D721Med (cell line): ENCODE data around the gene TMEM132A.

Source experiments
- DNase-seq: peaks from one replicate; pipeline ENCODE4 v3.0.0; 2011; ENCODE audit warnings: low spot score; ENCODE audit not compliant: insufficient read length
- FAIRE-seq: peaks from 2 replicates; lab custom pipeline; 2011; peaks lifted over from hg19 to GRCh38; lab: Jason Lieb, UNC
- TF ChIP-seq, protein P1 (sequence below): IDR thresholded peaks from 2 replicates; pipeline ENCODE4 v1.5.1; 2012; ENCODE audit warnings: mild to moderate bottlenecking, control low read depth; ENCODE audit not compliant: insufficient read depth; ENCODE audit errors: missing control alignments

Gene TMEM132A

DNA sequence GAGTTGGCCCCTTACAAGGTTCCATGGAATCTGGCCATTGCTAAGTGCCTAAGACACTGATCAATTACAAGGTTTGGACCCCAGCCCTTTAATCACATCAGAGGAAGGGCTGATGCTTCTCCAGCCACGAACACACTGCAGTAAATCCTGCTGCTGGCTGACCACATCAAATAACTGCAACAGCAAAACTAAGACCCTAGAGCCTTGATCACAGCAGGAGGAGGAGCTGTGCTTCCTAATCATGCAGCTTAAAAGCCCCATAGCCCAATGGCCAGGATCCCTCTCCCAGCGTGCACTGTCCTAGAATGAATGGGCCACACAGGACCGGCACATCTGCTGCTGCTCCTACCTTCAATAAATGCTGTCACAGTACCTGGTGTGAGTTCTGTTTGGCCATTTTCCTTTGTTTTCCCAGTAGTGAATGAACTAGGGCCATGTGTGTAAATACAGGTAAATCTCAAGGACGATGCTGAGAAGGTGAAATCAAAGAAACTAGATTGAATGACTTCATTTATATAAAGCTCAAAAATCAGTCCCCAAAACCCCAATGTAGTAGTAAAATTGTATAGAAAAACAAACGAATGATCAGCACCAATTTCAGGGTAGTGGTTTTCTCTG, 44.2 kb upstream of the TMEM132A start:
- FAIRE-seq (no peak), DNase-seq (no peak)
- TF ChIP-seq, protein P1, sequence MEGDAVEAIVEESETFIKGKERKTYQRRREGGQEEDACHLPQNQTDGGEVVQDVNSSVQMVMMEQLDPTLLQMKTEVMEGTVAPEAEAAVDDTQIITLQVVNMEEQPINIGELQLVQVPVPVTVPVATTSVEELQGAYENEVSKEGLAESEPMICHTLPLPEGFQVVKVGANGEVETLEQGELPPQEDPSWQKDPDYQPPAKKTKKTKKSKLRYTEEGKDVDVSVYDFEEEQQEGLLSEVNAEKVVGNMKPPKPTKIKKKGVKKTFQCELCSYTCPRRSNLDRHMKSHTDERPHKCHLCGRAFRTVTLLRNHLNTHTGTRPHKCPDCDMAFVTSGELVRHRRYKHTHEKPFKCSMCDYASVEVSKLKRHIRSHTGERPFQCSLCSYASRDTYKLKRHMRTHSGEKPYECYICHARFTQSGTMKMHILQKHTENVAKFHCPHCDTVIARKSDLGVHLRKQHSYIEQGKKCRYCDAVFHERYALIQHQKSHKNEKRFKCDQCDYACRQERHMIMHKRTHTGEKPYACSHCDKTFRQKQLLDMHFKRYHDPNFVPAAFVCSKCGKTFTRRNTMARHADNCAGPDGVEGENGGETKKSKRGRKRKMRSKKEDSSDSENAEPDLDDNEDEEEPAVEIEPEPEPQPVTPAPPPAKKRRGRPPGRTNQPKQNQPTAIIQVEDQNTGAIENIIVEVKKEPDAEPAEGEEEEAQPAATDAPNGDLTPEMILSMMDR = no peak

DNA sequence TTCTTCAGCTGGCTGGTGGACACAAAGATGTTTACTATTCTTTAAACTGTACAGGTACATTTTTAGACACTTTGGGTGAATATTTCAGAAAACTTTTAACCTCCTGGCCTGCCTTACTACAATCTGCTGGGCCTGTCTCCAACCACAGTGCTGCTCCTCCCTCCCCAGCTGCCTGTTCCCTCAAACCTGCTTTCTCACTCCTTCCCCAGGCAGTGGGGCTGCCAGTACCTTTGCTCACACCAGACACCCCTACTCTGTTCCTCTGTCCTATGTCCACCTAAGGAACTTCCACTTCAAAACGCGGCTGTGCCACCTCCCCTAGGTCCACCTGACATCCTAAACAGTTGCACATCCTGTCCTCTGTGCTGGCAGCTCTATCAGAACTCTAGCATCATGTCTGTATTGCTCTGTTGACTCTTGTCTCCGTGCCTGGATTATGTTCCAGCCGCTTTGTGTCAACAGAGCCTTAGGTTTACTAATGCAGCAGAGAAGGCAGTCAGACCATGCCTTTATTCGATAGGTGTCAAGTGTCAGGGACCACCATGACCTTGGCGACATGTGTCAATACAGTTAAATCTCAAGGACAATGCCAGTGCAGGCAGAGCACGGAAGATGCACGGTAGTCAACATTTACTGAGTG, 43.5 kb upstream of the TMEM132A start:
- no peak for DNase-seq
- FAIRE-seq = no peak
- TF ChIP-seq, protein P1 = no peak

DNA sequence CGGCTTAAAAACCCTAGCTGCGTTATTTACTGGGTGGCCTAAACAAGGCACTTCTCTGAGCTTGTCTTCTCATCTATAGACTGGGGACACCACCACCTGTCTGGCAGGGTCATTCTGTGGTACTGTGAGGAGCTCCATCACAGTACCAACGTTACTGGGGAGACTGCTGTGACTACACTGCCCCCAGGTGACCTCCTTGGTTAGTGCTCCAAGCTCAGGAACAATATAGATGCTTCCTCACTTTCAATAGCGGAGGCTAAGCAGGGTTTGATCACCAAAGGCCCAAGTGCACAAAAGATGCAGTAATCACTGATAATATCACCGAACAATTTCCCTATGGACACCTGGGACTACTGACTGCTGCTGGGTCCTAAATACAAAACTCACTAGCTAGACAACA, 36.7 kb upstream of the TMEM132A start:
- TF ChIP-seq, protein P1 = peak; percentile 33
- FAIRE-seq (no peak), DNase-seq (no peak)

DNA sequence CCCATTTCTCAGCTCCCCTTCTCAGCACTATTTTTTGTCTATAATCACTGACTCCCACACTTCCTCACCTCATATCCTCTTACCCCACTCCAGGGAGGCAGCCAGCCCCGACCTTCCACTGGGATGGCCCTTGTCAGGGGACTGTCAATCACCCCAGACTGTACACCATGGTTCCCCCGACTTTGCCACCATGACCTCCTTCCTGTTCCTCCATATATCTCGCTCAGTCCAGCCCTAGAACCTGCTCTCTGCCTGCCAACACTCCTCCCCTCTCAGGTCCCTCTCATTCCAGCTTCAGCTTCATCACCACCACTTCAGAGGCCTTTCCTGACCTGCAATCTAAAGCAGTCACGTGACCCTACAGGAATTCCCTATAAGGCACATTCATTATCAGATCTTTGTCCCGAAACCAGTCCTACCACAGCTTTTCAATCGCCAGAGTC, 34.4 kb upstream of the TMEM132A start:
- DNase-seq (no peak), FAIRE-seq (no peak)
- TF ChIP-seq, protein P1 = no peak

DNA sequence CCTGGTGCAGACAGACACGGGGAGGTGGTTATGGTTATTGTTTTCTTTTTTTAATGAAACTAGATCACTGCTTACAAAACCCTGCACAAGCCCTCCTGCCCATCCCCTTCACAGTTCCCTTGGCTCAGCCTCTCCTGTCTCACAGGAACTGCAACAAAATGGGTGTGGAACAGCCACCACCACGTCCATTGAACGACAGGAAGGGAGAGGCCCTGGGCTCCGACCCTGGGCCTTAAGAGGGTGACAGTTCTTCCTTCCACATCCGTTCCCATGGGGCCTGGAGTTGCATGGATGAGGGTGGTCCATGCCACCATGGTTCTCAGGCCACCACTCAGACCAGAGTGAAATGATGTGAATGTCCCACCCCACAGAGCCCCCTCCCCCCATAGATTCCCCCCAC, 33.6 kb upstream of the TMEM132A start:
- TF ChIP-seq, protein P1 = no peak
- DNase-seq (no peak), FAIRE-seq (no peak)

DNA sequence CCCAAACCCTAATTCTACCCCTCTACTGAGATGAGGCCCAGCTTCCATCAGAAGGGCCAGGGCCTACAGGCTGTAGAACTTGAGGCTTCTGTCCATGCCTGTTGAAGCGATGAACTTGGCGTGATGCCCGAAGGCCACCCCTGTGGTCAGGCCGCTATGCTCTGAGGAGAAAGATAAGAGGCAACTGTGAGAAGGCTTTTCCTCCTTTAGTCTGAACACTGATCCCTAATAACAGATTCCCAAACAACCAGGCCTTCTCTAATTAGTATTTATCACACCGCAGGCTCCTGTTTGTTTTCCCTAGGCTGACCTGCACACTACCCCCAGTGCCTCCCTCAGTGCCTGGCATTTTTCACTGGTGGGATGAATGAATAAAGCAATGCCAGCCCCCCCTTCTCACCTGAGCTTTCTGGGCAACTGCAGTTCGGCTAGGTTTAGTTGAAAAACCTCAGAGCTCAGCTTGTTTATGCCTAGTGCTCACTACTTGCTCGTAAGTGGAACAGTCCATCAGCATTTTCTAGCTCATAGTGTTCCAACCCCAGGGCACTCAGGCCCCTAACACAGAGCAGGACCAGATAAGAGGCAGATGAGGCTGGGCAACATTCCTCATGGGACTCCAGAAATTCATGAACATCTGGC, 33.0 kb upstream of the TMEM132A start:
- TF ChIP-seq, protein P1 = no peak
- FAIRE-seq = no peak
- no peak for DNase-seq

DNA sequence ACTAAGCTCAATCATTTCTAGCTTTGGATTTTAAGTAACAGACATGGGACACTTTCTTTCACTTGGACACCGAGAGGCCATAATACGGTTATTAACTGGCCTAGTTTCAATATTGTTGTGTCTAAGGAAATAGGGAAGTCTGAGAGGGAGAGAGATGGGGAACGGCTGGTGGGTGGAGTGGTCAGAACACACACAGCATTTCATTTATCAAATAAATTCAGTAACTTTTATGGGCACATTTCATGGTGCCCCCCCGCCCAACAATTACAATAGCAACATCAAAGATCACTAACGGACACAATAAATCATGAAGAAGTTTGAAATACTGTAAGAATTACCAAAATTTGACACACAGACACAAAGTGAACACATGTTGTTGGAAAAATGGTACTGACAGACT, 28.6 kb upstream of the TMEM132A start:
- FAIRE-seq = no peak
- TF ChIP-seq, protein P1 = no peak

More for the DNA sequence above, 28.6 kb upstream of the TMEM132A start:
- no peak for DNase-seq
